Neural crest cell (in vitro differentiated cells): Measurements from ENCODE around the gene UMOD. TPM values are rescaled to one million over a fixed set of nuclear protein-coding genes. Genes with fewer than 3 reads are reported as not detected.

Source experiments
- total RNA-seq: library from RNA; stranded (reverse); gene quantifications from 2 replicates; pipeline ENCODE4 v1.2.1, GENCODE V29; 2021

Gene UMOD
- total RNA-seq, 1 donor from 2014 or later: not detected

Other genes starting within 250 kb of the UMOD start
- gene GP2, start 25.2 kb downstream of the UMOD start, total RNA-seq: not detected in 2 replicates
- gene PDILT, start 52.0 kb upstream of the UMOD start, total RNA-seq: not detected in 2 replicates
- gene ACSM5, start 56.8 kb upstream of the UMOD start, total RNA-seq: not detected in 2 replicates
- not detected in 2 replicates for gene ACSM2A, start 98.8 kb upstream of the UMOD start, total RNA-seq
- not detected in 2 replicates for gene ACSM2B, start 223.7 kb upstream of the UMOD start, total RNA-seq